T-helper 22 cell (primary cell): ENCODE results near the gene RAD51B.

Experiments used
- DNase-seq: peaks from one replicate; pipeline ENCODE4 v3.0.0-alpha.2; 2020; ENCODE audit warnings: low read depth

The RAD51B gene

GRCh38 chr14:68333262-68333661, 513.7 kb downstream of the RAD51B start:
- no peak for DNase-seq

GRCh38 chr14:68335312-68335711, 515.7 kb downstream of the RAD51B start:
- DNase-seq, result no peak

DNA sequence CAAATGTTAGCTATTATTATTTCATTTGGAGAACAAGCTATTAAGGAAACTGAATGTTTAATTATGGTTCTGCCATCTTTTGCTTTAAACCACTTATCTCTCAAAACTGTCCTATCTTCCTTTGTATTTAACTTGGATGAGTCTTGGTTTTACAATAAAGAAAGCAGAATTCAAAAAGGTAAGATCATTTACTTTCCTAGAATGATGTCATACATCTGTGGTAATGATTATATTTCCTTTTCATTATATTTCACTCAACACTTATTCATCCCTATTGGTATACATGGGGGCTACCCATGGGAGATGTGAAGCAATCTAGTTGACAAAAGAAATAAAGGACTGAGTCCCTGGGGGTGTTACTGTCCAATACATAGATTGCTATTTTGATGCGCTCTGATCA, 516.6 kb downstream of the RAD51B start:
- DNase-seq, result no peak

- DNase-seq, result no peak
Measured at GRCh38 chr14:68337279-68337678, 517.7 kb downstream of the RAD51B start.

- DNase-seq, result no peak
Measured at GRCh38 chr14:68340262-68340661, 520.7 kb downstream of the RAD51B start.

- no peak for DNase-seq
Measured at GRCh38 chr14:68341411-68342212, 522.0 kb downstream of the RAD51B start.

DNA sequence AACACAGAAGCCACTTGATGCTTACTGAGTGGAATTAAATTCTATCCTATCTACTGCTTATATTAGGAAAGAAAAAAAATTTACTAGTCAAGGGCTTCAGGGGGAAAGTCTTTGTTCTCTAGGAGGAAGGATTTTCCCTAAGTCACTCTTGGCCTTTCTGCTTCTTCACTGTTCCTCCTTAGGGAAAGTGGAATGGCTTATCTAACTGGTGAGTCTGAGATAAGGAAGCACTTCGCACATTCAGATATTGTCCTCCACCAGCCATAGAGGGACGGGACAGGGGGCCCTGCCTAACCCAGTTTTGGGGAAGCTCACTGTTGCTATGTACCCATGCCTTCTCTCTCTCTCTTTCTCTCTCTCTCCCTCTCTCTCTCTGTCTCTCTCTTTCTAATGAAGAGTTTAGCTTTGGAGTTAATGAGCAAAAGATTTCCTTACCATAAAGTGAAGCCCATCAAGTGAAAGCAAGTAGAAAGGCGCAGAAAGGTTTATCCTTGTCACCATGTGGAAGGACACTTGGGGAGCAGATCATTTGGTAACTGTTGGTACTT, 522.7 kb downstream of the RAD51B start:
- no peak for DNase-seq

- DNase-seq, result no peak
Measured at GRCh38 chr14:68343534-68344118, 524.0 kb downstream of the RAD51B start.

DNA sequence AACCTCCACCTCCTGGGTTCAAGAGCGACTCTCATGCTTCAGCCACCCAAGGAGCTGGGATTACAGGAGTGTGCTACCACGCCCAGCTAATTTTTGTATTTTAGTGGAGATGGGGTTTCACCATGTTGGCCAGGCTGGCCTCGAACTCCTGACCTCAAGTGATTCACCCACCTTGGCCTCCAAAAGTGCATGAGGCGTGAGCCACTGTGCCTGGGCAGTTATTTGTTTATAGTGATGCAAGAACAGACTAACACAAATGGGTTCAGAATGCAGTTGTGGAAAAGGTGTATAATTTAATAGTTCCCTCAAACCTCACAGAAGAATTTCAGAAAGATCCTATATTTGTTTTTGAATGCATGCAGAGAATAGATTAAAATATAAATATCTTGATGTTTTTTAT, 526.2 kb downstream of the RAD51B start:
- DNase-seq, result no peak

DNA sequence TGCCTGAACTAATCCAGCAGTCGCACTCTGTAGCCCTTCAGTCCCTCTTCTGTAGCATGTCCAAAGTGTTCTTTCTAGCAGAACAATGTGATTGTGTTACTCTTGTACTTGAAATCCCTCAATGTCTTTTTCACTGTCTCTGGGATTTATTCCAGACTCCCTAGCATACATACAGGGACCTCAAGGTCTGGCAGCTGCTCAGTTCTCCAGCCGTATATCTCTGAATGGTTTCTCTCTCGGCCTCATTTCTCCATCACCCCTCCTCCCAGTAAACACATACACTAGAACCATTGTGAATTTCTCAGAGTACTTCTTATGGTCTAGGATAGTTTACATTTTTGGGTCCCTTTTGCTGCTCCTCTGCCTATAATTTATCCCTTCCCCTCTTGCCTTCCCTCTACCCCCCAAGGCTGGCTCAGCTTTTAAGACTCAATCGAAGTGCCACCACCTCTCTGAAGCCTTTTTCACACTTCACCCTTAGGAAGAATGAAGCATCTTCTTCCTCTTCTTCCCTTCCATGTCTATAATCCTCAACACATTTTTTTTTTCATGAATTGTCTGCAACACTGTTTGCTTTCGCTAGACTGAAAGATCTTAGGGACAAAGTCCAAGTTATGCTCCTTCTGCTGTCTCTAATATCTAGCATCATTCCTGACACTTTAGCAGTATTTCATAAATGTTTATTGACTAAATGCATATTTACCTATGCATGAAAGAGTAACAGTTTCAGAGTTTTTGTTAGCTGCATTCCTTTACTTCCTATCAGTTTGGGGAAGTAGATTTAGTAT, 527.2 kb downstream of the RAD51B start:
- no peak for DNase-seq

DNA sequence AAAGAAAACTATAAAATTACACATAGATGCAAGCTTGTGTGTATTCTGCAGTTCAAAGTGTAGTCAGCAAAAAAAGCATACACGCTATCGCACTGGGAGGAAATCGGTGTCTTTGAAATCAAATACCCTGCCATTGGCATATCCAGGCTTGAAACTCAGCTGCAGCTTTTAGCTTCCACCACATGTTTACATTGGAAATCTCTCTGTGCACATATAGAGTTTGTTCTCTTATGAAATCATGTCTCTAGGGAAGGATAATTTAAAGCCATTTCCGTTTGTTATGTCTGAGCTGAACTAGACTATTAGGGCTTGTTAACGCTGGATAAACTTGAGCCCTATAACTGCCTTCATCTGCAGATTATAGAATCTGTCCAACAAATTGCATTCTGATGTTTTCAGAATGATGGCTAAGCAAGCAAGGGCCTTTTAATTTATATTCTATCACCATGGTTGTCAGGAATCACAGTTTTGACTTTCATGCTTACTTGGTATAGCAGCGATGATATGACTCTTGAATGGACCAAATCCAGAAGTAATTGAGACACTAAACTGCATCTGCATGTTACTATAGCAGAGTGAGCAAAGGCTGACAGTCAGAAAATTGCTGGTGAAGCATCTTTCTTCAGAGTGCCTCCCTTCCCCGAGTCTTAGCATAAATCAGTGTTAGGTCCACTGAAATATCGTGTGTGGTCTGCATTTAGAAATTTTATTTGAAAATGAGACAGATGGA, 530.5 kb downstream of the RAD51B start:
- DNase-seq, result no peak

DNA sequence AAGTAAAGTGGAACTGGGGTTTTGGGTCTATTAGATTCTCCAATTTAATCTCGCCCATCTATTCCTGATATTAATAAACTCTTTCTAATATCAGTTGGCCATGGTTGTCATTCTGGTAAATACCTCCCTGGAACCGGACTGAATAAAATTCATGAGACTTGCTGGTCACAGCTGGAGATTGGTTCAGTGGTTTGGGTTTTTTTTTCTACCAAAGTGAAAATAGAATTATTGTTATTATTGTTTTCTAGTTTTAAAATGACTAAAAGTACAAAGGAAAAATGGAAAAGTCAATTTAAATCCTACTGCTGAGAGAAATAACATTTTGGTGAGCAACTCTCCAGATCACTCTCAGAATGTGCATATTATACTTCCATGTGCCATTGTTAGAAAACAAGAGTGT, 535.8 kb downstream of the RAD51B start:
- DNase-seq, result no peak

GRCh38 chr14:68357777-68358176, 538.2 kb downstream of the RAD51B start:
- no peak for DNase-seq

GRCh38 chr14:68358500-68358899, 538.9 kb downstream of the RAD51B start:
- DNase-seq, result no peak

- no peak for DNase-seq
Measured at GRCh38 chr14:68359022-68359836, 539.6 kb downstream of the RAD51B start.

- DNase-seq, result no peak
Measured at GRCh38 chr14:68359837-68360552, 540.4 kb downstream of the RAD51B start.

GRCh38 chr14:68361231-68361630, 541.7 kb downstream of the RAD51B start:
- no peak for DNase-seq

- no peak for DNase-seq
Measured at GRCh38 chr14:68362846-68363245, 543.3 kb downstream of the RAD51B start.

- no peak for DNase-seq
Measured at GRCh38 chr14:68363466-68363842, 543.9 kb downstream of the RAD51B start.
